HG02678 (cell line): ENCODE measurements around the gene RLBP1.
"Not testable (repeated sequence)": the region's sequence is repeated elsewhere in the genome, so short reads cannot be mapped to it uniquely, and the experiment has no call there.

Experiments used
- ATAC-seq: cut with Tn5 transposase; IDR thresholded peaks from one replicate; pipeline ENCODE4 v1.9.1; 2021; ENCODE audit warnings: mild to moderate bottlenecking, moderate library complexity; ENCODE audit not compliant: unreplicated experiment

Gene RLBP1

DNA sequence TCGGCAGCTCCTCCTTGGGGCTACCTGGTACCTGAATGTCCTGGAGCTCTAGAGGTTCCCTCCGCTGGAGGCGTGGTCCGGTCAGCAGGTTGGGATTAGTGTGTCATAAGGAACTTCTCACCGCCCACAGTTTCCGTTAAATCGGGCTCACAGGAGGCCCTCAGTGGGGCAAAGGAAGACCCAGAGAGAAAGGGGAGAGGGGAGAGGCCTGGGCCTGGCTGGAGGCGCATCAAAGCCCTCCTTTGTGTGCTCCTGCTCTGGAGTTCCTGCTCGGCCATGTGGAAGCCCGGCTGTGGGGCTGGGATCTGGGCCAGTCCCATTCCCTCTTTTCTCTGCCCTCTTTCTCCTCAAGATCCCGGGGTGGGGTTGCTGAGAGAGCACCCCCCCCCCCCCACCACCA is at the start of gene RLBP1:
TSS of gene RLBP1 (minus strand) at position 37 of the 400 bp plus-strand sequence. CDS start 2,604 bp downstream, outside the sequence.
- ATAC-seq, result no peak

DNA sequence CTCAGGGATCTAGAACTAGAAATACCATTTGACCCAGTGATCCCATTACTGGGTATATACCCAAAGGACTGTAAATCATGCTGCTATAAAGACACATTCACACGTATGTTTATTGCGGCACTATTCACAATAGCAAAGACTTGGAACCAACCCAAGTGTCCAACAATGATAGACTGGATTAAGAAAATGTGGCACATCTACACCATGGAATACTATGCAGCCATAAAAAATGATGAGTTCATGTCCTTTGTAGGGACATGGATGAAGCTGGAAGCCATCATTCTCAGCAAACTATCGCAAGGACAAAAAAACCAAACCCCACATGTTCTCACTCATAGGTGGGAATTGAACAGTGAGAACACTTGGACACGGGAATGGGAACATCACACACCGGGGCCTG is 28.8 kb upstream of the RLBP1 start:
- not testable (repeated sequence) for ATAC-seq

DNA sequence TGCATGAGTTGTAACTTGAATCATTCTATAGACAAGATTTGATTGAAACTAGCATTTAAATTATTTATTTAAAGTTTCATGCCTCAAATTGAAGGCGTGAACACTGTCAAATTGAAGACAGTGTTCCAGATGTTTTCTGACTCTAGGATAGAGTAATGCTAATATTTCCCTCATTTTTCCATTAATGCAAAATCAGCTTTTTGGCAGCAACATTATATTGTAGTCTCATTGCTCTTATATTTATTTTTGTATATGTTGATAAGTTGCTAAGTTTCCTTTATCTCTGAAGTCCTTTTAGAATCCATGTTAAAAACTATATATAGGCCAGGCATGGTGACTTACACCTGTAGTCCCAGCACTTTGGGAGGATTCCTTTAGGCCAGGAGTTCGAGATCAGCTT is 27.2 kb upstream of the RLBP1 start:
- ATAC-seq, result no peak

DNA sequence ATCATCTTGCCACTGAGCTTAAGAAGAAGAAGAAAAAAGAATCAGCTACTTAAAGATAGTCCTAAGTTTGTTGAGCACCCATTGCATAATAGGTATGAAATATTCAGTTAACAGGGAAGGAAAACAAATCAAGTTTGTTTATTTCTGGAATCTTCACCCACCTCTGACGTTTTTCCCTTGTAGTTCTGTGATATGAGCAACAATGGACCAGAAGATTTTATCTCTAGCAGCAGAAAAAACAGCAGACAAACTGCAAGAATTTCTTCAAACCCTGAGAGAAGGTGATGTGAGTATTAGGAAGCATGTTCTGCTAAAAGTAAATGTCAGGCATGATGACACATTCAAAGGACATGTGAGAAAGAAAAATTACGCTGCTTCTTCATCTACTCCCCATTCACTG is 26.1 kb upstream of the RLBP1 start:
- no peak for ATAC-seq

DNA sequence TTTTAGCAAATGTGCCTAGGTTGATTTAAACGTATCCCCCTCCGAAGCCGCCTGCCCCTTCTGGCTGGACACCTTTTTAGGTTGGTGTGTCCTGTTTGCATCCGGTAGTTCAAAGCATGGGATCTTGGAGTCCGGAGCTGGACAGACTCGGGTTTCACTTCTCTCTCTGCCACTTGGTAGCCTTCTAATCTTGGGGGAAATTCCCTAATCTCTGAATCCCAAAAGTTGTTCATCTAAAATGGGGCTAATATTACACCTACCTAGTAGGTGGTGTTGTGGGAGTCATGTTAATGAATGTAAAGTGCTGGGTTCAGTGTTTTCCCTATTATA is 23.2 kb upstream of the RLBP1 start:
- ATAC-seq, result peak; percentile 12

DNA sequence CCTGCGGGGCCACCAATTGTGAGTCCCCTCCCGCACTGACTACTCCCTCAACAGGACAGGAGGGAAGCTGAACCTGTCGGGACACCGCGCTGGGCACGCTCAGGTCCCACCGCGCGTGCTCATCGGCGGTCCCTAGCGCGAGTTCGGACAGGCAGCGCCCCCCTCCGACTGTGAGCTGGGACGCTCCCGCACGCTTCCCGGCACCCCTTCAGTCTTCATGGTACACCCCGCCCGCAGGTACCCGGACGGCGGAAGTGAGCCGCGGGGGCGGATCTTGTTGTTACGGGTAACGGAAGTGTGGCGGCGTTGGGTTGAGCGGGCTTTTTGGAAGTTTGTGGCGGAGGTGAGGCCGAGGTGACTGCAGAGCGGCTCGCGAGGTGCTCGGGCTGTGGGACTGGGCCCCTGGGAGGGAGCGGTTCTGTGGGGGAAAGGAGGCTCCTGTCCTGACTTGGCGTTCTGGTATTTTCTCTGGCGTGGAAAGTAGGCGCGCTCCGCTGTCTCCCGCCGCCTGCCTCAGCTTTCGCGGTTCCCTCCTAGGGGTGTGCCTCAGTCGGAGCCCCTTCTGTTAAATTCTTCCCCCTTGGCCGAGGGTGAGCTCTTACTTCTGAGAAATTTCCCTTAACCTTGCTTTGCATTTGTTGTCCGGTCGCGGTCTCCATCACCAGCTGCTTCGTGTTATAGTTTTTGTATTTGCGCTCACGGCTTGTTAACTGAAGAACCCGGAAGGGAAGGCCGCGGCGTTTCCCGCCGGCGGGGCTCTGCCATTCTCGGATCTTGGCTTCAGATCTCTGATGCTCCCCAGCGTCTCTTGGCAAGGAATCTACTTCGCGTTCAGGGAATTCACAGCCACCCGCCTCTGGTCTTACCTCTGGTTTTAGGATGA is 22.6 kb upstream of the RLBP1 start, which contains the start of gene FANCI:
TSS of gene FANCI (plus strand) at position 289 of the 883 bp plus-strand sequence. CDS start 3,669 bp downstream, outside the sequence.
- ATAC-seq, result peak; percentile 94

DNA sequence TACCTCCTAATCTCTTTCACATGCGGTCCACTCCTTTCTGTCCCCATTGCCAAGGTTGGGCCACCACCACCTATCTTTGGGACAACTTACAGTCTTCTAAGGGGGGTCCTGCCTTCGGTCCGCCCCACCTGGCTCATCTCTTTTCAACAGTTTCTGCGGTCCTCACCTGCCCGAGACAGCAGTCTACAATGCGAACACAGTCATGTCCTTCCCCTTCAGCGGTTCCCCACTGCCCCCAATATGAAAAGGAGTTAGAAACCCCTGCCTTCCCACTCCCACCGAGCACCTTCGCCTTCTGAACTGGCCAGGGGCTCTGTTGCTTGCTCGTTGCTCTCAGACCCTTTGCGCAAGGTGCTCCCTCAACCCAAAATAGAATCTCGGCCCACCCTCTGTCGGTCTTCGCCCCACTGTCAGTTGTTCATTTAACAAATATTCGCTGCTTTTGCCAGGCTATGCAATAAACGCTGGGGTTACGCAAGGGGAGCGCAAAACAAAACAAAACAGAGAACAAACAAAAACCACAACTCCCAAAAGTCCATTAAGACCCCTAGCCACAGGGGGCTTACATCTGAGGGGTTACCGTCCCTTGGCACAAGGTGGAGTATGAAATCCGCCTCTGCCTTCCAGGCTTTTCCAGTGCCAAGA is 21.8 kb upstream of the RLBP1 start:
- no peak for ATAC-seq

DNA sequence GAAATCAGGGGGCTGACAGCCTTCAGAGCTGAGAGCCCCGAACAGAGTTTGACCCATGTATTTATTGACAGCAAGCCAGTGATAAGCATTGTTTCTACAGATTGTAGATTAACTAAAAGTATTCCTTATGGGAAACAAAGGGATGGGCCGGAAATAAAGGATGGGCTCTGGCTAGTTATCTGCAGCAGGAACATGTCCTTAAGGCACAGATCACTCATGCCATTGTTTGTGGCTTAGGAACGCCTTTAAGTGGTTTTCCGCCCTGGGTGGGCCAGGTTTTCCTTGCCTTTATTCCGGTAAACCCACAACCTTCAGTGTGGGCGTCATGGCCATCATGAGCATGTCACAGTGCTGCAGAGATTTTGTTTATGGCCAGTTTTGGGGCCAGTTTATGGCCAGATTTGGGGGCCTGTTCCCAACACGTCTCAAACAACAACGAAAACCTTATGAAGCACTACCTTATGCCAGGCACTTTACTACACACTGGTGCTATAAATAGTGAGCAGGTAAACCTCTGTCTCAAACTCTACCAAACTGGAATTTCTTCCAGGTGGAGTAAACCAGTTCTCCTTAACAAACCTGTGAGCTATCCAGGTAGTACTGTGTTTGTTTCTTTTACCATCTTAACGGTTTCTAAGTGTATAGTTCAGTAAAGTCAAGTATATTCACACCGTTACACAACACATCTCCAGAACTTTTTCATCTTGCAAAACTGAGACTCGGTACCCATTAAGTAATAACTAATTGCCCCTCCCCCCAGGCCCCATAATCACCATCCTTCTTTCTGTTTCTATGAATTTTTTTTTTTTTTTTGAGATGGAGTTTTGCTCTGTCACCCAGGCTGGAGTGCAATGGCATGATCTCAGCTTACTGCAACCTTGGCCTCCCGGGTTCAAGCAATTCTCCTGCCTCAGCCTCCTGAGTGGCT is 18.8 kb upstream of the RLBP1 start:
- ATAC-seq, result not testable (repeated sequence)

DNA sequence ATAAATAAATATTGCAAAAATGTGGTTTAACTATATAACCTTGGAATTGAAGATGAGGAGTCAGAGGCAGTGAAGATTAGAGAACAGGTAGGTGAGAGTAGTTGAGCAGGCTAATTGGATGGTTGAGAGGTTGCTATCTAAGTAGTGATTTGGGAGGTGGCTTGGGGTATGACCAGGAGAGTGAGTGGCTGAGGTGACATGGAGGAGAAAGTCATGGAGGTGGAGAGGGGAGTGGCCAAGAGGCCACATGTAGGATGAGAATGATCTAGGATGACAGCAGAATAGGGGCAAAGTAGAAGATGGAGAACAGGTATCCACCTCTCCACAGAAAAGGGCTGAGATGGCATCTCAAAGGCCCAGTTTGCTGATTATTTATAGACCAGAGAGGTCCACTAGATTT is 10.5 kb upstream of the RLBP1 start:
- ATAC-seq, result no peak

DNA sequence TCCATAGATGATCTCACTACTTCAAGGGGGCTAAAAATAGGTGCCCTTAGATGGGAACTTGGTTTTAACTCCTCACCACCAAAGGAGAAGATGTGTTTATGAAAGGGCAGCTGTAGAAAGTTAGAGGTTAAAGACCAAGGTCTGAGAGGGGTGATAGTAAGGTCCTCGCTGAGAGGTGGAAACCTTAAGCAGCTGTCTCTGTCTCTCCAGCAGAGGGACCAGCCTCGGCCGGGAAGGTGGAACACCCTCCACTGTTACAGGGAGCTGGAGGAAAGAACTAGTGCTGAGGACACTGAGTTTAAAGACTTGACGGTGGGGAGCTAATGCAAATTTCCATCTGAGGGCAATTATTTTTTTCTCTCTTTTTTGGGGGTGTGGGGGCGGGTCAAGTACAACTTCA is 8.9 kb upstream of the RLBP1 start:
- ATAC-seq, result no peak

DNA sequence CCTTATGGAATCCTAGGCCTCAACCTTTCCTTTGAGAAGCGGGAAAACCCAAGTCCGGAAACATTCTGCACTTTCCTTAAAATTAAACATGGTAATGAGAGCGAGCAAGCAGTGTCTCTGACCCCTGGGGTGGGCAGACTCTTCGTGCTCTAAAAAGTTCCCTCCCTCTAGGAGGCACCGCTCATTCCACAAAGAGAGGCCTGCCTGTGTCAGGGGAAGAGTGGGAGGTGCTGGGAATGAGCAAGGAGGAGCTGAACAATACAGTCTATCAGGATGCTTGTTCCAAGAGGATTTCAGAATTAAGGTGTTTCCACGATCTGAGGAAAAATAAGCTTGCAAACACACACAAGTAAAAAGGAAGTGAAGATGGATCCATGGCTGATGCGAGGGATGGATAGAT is 6.0 kb upstream of the RLBP1 start:
- ATAC-seq, result no peak

DNA sequence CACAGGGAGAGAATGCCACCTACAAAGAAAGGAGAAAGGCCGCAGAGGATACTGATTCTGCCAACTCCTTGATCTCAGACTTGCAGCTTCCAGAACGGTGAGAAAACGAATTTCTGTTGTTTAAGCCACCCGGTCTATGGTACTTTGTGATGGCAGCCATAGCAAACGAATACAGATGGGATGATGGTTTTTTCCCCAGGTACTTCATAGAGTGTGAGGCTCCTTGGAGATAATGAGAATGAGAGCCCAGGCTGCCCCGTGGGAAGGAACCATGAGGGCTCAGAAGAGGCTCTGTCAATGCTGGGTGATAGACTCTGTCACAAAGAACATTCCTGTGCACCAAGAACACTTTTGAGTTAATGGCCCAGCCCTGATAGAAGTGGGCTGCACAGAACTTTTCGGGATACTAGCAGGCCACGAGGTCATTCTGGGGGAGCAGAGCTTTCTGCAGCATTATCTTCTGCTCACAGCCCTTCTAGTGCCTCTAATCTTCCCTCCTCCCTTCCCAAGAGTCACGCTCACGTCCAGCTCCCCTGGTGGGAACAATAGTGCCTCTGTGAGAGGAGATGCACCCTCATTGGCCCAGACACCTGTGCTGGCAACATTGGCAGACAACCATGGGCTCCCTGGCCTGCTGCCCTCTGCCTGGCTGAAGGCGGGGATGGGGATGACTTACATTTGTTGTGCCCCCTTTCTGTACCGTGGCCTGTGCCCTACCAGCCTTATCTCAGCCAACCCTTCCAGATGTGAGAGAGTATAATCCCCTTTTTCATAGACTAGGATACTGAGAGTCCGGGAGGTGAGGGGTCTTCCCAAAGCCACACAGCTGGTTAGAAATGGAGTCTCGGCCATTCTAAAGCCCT is 5.2 kb upstream of the RLBP1 start:
- no peak for ATAC-seq

DNA sequence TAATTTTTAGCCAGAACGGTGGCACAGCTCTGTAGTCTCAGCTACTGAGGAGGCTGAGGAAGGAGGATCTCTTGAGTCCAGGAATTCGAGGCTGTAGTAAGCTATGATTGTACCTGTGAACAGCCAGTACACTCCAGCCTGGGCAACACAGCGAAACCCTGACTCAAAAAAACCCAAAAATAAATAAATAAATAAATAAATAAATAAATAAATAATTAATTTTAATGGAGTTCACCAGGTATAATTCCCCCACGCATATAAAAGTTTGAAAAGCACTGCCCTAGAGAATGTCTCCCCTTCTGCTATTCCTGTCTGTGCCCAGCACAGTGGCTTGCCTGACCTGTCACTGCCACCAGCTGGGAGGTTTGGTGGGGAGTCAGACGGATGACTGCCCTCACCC is 4.2 kb upstream of the RLBP1 start:
- no peak for ATAC-seq

DNA sequence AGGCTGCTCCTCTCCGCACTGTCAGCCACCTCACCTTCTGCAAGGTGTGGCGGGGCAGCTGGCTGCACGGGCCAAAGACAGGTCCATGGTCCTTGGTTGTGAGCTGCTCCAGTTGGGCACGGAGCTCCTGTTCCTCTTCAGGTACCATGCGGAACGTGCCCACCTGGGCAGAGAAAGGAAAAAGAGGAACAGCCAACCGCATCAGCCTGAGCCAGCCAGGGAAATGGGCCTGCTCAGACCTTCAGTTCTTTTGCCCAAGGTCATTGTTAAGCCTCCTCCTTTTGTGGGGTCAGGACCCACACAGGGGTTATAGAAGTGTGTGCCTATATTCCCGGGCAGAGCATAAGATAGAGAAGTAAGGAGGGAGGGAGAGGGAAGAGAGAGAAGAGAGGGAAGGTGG is 2.8 kb downstream of the RLBP1 start:
- no peak for ATAC-seq

DNA sequence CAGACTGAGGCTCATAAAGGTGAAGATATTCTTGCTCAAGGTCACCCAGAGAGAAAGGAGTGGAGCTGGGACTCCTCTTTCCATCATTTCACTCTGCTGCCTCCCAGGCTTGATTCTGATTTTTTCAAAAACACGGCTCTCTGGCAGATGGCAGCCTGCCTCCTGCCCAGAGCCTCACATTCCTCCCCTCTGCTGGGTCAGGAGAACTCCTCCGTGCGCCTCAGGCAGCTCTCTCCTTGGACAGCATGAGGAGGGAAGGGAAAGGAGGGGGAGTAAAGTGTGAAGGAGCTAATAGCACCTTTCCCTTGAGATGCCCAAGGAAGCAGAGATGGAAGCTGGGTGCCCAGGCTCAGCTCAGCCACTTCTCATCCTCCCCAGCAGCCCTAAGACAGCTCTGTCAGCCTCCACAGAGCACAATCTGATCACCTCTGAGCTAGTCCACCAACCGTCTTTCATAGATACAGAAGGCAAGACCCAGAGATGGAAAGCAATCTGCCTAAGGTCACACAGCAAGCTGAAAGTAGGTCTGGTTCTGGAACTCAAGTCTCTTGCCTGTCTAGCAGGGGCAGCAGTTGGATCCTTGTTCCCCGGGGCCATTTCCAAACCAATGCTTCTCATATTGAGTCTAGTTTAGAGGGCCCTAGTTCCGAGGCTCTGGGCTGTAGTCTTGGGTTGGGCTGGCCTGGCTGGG is 3.5 kb downstream of the RLBP1 start:
- no peak for ATAC-seq

DNA sequence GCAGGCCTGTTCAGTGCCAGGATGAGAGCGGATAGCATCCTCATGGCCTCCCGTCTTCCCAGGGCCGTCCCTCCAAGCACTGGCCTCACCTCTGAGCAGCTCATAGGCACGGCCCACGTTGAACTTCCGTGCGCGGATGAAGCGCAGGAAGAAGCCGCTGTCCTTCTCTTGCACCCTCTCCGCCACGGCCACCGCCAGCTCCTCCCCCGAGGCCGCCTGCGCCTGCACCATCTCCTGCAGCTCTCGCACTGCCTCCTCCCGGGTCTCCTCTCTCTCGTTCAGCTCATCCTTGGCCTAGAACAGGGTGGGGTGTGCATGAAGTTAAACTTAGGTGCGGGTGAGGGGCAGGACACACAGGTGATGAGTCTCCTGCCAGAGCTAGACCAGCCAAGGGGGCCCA is 4.3 kb downstream of the RLBP1 start:
- ATAC-seq, result no peak

DNA sequence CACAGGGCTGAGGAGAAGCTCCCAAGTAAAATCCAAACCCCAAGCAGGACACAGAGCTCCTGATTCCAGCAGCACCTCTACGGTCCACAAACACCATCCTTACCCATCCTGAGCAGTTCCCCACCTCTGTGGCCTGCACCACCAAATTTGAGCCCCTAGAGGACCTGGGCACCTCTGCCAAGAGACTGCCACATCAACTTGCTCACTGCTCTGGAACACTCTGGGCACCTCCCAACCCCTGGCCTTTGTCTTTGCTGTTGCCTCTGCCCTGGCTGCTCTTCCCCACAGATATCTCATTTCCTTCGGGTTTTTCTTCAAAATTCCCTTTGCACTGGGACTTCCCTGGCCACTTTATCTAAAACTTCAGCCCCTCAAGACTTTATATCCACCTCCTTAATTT is 5.8 kb downstream of the RLBP1 start:
- no peak for ATAC-seq

DNA sequence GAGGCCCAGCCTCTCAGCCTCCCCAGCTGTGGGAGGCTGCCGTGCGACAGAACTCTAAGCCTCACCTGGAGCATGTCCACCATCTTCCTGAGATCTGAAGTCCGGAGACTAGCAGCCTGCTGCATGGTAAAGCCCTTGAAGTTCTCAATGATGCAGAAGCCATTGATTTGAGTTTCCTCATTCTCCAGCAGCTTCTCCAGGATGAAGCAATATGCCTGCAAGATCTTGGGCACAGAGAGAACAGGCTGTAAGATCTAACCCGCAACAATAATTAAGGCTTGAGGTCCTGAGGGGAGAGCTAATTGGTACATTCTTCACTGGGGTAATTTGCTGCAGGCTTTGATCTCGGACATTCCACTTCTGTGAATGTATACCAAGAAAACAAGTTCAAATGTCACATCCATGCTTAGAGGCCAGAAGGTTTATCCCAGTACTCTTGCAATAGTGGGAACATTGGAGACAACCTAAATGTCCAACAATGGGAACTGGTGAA is 9.7 kb downstream of the RLBP1 start:
- ATAC-seq, result no peak

DNA sequence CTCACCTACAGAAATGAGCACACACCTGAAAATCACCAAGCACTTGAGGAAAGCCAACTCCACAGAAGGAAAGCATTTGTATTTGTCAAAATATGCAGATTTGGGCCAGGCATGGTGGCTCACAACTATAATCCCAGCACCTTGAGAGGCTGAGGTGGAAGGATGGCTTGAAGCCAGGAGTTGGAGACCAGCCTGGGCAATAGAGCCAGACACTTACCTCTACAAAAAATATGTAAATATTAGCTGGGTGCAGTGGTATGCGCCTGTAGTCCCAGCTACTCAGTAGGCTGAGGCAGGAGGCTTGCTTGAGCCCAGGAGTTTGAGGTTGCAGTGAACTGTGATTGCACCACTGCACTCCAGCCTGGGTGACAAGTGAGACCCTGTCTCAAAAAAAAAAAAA is 12.3 kb downstream of the RLBP1 start:
- ATAC-seq, result no peak

DNA sequence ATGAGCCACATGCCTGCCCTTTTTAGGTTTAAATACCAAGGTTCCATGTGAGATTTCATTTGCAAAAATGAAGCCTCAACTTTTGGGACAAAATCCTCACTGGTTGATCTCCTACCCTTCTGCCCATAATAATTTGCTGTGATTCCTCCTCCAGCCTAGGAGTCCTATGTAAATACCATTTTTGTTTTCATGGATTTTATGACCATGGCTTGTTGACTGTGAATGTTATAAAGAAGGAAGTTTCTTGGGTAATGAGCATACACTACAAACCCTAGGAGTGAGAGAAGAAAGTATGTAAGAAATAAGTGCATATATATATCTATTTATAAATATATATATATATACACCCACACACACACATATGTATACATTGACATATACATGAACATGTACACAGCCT is 13.1 kb downstream of the RLBP1 start:
- no peak for ATAC-seq
